ENCODE results near the gene PLCB1.

The PLCB1 gene

GRCh38 chr20:8293750-8294149, 161.7 kb downstream of the PLCB1 start:
- no peak overlapping the region for H3K4me3 ChIP-seq (ENCODE audit: low read depth, low read length)

GRCh38 chr20:8296536-8296935, 164.5 kb downstream of the PLCB1 start:
- no peak for TF ChIP-seq CTCF (IDR thresholded peaks at IDR 0.05; ENCODE audit: low read depth, low read length)

More at GRCh38 chr20:8293750-8294149, 161.7 kb downstream of the PLCB1 start:
- TF ChIP-seq CTCF (IDR thresholded peaks at IDR 0.05; ENCODE audit: low read depth, low read length), result no peak

GRCh38 chr20:8298426-8299043, 166.5 kb downstream of the PLCB1 start:
- no peak for TF ChIP-seq CTCF (IDR thresholded peaks at IDR 0.05; ENCODE audit: low read depth, low read length)
- H3K4me3 ChIP-seq (ENCODE audit: low read depth, low read length), result no peak overlapping the region

More at GRCh38 chr20:8296536-8296935, 164.5 kb downstream of the PLCB1 start:
- H3K4me3 ChIP-seq (ENCODE audit: low read depth, low read length), result no peak overlapping the region

- H3K4me3 ChIP-seq (ENCODE audit: low read depth, low read length), result no peak overlapping the region
- no peak for TF ChIP-seq CTCF (IDR thresholded peaks at IDR 0.05; ENCODE audit: low read depth, low read length)
Observed at GRCh38 chr20:8299921-8300320, 167.9 kb downstream of the PLCB1 start.

- no peak for TF ChIP-seq CTCF (IDR thresholded peaks at IDR 0.05; ENCODE audit: low read depth, low read length)
- no peak overlapping the region for H3K4me3 ChIP-seq (ENCODE audit: low read depth, low read length)
Observed at GRCh38 chr20:8301655-8302054, 169.6 kb downstream of the PLCB1 start.

GRCh38 chr20:8303651-8304050, 171.6 kb downstream of the PLCB1 start:
- H3K4me3 ChIP-seq (ENCODE audit: low read depth, low read length), result no peak overlapping the region
- no peak for TF ChIP-seq CTCF (IDR thresholded peaks at IDR 0.05; ENCODE audit: low read depth, low read length)

- no peak overlapping the region for H3K4me3 ChIP-seq (ENCODE audit: low read depth, low read length)
- TF ChIP-seq CTCF (IDR thresholded peaks at IDR 0.05; ENCODE audit: low read depth, low read length), result no peak
Observed at GRCh38 chr20:8304124-8304816, 172.2 kb downstream of the PLCB1 start.
